ENCODE data around the gene TOMM40. TPM values are rescaled to one million over a fixed set of nuclear protein-coding genes. Genes with fewer than 3 reads are reported as not detected.
"Not testable (repeated sequence)": the region's sequence is repeated elsewhere in the genome, so short reads cannot be mapped to it uniquely, and the experiment has no call there.

The TOMM40 gene
- total and polyA plus RNA-seq, 2 donors, result 17.8 to 39.3 TPM

DNA sequence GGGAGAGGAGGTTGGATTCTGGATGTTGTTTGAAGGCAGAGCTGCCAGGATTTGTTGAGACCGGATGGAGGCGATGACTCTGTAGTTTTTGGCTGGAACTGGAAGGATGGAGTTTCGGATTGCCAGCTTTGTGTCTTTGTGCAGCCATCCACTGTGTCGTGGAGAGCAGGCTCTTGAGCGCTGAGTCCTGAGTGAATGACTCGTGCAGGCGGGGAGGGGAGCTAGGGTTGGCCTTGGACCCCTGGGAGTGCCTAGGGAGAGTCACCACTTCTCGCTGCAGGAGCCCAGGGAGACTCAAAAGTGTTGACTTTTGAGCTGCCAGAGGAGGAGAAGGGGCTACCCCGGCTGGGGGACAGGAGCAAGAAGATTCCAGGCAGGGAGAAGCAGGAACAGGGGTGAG is 3.9 kb downstream of the TOMM40 start:
- no peak for DNase-seq (ENCODE audit: extremely low spot score)
- peaks cover 3% of the 10 kb centered on the region for H3K36me3 ChIP-seq (ENCODE audit: insufficient read depth)
- no peaks in the 10 kb centered on the region for H3K4me1 ChIP-seq (ENCODE audit: insufficient read depth)
- H3K27ac ChIP-seq (ENCODE audit: low read depth), result no peak overlapping the region
- WGBS, result 83% methylated on average over 9 of the region's 9 CpGs
- no peak overlapping the region for H3K4me3 ChIP-seq (ENCODE audit: low read depth, low read length)

DNA sequence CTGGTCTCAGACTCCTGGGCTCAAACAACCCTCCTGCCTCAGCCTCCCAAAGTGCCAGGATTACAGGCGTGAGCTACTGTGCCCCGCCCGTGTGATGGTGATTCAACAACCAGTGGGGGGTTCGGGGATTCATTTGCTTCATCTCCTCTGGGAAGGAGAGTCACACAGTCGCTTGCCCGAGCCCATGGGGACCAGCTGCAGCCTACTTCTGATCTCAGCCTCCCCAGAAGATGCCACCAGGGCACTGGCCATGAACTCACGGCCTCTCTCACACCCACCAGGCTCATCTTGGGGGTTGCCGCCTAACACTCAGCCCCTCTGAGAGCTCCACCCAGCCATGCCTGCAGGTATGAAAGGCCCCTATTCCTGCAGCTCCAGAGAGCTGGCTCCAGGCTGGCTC is 6.8 kb downstream of the TOMM40 start:
- 91% methylated on average over 8 of the region's 8 CpGs for WGBS
- no peak overlapping the region for H3K27ac ChIP-seq (ENCODE audit: low read depth)
- no peak for DNase-seq (ENCODE audit: extremely low spot score)
- H3K4me1 ChIP-seq (ENCODE audit: insufficient read depth), result no peaks in the 10 kb centered on the region
- no peak overlapping the region for H3K4me3 ChIP-seq (ENCODE audit: low read depth, low read length)
- peaks cover 3% of the 10 kb centered on the region for H3K36me3 ChIP-seq (ENCODE audit: insufficient read depth)

- WGBS, result 92% methylated on average over 19 of the region's 19 CpGs
- Histone ChIP-seq H3K27ac (ENCODE audit: low read depth) (no peak overlapping the region), H3K4me3 (ENCODE audit: low read depth, low read length) (no peak overlapping the region), H3K36me3 (ENCODE audit: insufficient read depth) (no peaks in the 10 kb centered on the region), H3K4me1 (ENCODE audit: insufficient read depth) (no peaks in the 10 kb centered on the region)
- DNase-seq (ENCODE audit: extremely low spot score), result no peak
Measured at GRCh38 chr19:44900328-44901244, 9.5 kb downstream of the TOMM40 start.

DNA sequence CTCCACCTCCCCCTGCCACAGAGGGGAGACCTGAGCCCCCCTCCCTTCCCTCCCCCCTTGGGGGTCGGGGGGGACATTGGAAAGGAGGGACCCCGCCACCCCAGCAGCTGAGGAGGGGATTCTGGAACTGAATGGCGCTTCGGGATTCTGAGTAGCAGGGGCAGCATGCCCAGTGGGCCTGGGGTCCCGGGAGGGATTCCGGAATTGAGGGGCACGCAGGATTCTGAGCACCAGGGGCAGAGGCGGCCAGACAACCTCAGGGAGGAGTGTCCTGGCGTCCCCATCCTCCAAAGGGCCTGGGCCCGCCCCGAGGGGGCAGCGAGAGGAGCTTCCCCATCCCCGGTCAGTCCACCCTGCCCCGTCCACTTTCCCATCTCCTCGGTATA is 12.2 kb downstream of the TOMM40 start:
- DNase-seq (ENCODE audit: extremely low spot score), result no peak
- H3K4me1 ChIP-seq (ENCODE audit: insufficient read depth), result no peaks in the 10 kb centered on the region
- no peaks in the 10 kb centered on the region for H3K36me3 ChIP-seq (ENCODE audit: insufficient read depth)
- no peak overlapping the region for H3K4me3 ChIP-seq (ENCODE audit: low read depth, low read length)
- no peak overlapping the region for H3K27ac ChIP-seq (ENCODE audit: low read depth)
- WGBS, result 71% methylated on average over 15 of the region's 15 CpGs

DNA sequence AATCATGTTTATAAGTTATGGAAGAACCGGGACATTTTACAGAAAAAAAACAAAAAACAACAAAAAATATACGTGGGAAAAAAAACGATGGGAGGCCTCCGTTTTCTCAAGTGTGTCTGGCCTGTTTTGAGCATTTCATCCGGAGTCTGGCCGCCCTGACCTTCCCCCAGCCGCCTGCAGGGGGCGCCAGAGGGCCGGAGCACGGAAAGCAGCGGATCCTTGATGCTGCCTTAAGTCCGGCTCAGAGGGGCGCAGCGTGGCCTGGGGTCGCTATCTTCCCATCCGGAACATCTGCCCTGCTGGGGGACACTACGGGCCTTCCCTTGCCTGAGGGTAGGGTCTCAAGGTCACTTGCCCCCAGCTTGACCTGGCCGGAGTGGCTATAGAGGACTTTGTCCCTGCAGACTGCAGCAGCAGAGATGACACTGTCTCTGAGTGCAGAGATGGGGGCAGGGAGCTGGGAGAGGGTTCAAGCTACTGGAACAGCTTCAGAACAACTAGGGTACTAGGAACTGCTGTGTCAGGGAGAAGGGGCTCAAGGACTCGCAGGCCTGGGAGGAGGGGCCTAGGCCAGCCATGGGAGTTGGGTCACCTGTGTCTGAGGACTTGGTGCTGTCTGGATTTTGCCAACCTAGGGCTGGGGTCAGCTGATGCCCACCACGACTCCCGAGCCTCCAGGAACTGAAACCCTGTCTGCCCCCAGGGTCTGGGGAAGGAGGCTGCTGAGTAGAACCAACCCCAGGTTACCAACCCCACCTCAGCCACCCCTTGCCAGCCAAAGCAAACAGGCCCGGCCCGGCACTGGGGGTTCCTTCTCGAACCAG is 12.8 kb downstream of the TOMM40 start:
- H3K27ac ChIP-seq (ENCODE audit: low read depth), result no peak overlapping the region
- no peak for DNase-seq (ENCODE audit: extremely low spot score)
- no peaks in the 10 kb centered on the region for H3K4me1 ChIP-seq (ENCODE audit: insufficient read depth)
- WGBS, result 15% methylated on average over 24 of the region's 24 CpGs
- no peaks in the 10 kb centered on the region for H3K36me3 ChIP-seq (ENCODE audit: insufficient read depth)
- no peak overlapping the region for H3K4me3 ChIP-seq (ENCODE audit: low read depth, low read length)

- no peak for DNase-seq (ENCODE audit: extremely low spot score)
- Histone ChIP-seq H3K36me3 (ENCODE audit: insufficient read depth) (no peaks in the 10 kb centered on the region), H3K27ac (ENCODE audit: low read depth) (no peak overlapping the region), H3K4me3 (ENCODE audit: low read depth, low read length) (no peak overlapping the region), H3K4me1 (ENCODE audit: insufficient read depth) (no peaks in the 10 kb centered on the region)
- WGBS, result 40% methylated on average over 12 of the region's 12 CpGs
Measured at GRCh38 chr19:44904426-44904994, 13.5 kb downstream of the TOMM40 start.

DNA sequence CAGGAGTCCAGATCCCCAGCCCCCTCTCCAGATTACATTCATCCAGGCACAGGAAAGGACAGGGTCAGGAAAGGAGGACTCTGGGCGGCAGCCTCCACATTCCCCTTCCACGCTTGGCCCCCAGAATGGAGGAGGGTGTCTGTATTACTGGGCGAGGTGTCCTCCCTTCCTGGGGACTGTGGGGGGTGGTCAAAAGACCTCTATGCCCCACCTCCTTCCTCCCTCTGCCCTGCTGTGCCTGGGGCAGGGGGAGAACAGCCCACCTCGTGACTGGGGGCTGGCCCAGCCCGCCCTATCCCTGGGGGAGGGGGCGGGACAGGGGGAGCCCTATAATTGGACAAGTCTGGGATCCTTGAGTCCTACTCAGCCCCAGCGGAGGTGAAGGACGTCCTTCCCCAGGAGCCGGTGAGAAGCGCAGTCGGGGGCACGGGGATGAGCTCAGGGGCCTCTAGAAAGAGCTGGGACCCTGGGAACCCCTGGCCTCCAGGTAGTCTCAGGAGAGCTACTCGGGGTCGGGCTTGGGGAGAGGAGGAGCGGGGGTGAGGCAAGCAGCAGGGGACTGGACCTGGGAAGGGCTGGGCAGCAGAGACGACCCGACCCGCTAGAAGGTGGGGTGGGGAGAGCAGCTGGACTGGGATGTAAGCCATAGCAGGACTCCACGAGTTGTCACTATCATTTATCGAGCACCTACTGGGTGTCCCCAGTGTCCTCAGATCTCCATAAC is 14.5 kb downstream of the TOMM40 start, which contains the start of gene APOE:
APOE (plus strand) TSS at position 360 of the 724 bp plus-strand sequence. CDS start 829 bp downstream, outside the sequence.
- under 1% methylated on average over 20 of the region's 20 CpGs for WGBS
- H3K27ac ChIP-seq (ENCODE audit: low read depth), result no peak within 1 kb of the TSS
- H3K4me3 ChIP-seq (ENCODE audit: low read depth, low read length), result no peak within 1 kb of the TSS
- H3K36me3 ChIP-seq (ENCODE audit: insufficient read depth), result no peaks in the 10 kb centered on the region
- DNase-seq (ENCODE audit: extremely low spot score), result no peak
- H3K4me1 ChIP-seq (ENCODE audit: insufficient read depth), result no peaks in the 10 kb centered on the region

GRCh38 chr19:44907613-44908012 is 16.6 kb downstream of the TOMM40 start:
- Histone ChIP-seq H3K36me3 (ENCODE audit: insufficient read depth) (no peaks in the 10 kb centered on the region), H3K4me1 (ENCODE audit: insufficient read depth) (no peaks in the 10 kb centered on the region), H3K27ac (ENCODE audit: low read depth) (no peak overlapping the region), H3K4me3 (ENCODE audit: low read depth, low read length) (no peak overlapping the region)
- 91% methylated on average over 12 of the region's 12 CpGs for WGBS
- DNase-seq (ENCODE audit: extremely low spot score), result no peak

GRCh38 chr19:44908074-44908835 is 17.2 kb downstream of the TOMM40 start:
- DNase-seq (ENCODE audit: extremely low spot score), result no peak
- Histone ChIP-seq H3K27ac (ENCODE audit: low read depth) (no peak overlapping the region), H3K36me3 (ENCODE audit: insufficient read depth) (no peaks in the 10 kb centered on the region), H3K4me3 (ENCODE audit: low read depth, low read length) (no peak overlapping the region), H3K4me1 (ENCODE audit: insufficient read depth) (no peaks in the 10 kb centered on the region)
- 95% methylated on average over 46 of the region's 46 CpGs for WGBS

DNA sequence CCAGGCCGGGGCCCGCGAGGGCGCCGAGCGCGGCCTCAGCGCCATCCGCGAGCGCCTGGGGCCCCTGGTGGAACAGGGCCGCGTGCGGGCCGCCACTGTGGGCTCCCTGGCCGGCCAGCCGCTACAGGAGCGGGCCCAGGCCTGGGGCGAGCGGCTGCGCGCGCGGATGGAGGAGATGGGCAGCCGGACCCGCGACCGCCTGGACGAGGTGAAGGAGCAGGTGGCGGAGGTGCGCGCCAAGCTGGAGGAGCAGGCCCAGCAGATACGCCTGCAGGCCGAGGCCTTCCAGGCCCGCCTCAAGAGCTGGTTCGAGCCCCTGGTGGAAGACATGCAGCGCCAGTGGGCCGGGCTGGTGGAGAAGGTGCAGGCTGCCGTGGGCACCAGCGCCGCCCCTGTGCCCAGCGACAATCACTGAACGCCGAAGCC is 17.8 kb downstream of the TOMM40 start:
- H3K27ac ChIP-seq (ENCODE audit: low read depth), result no peak overlapping the region
- H3K4me1 ChIP-seq (ENCODE audit: insufficient read depth), result no peaks in the 10 kb centered on the region
- no peaks in the 10 kb centered on the region for H3K36me3 ChIP-seq (ENCODE audit: insufficient read depth)
- DNase-seq (ENCODE audit: extremely low spot score), result no peak
- 96% methylated on average over 44 of the region's 44 CpGs for WGBS
- no peak overlapping the region for H3K4me3 ChIP-seq (ENCODE audit: low read depth, low read length)

GRCh38 chr19:44909775-44910174 is 18.7 kb downstream of the TOMM40 start:
- 89% methylated on average over 5 of the region's 5 CpGs for WGBS
- Histone ChIP-seq H3K36me3 (ENCODE audit: insufficient read depth) (no peaks in the 10 kb centered on the region), H3K27ac (ENCODE audit: low read depth) (no peak overlapping the region), H3K4me3 (ENCODE audit: low read depth, low read length) (no peak overlapping the region), H3K4me1 (ENCODE audit: insufficient read depth) (no peaks in the 10 kb centered on the region)
- no peak for DNase-seq (ENCODE audit: extremely low spot score)

GRCh38 chr19:44911896-44912295 is 20.8 kb downstream of the TOMM40 start:
- 93% methylated on average over 6 of the region's 6 CpGs for WGBS
- H3K27ac ChIP-seq (ENCODE audit: low read depth); H3K36me3 ChIP-seq (ENCODE audit: insufficient read depth); H3K4me3 ChIP-seq (ENCODE audit: low read depth, low read length); H3K4me1 ChIP-seq (ENCODE audit: insufficient read depth); DNase-seq (ENCODE audit: extremely low spot score): not testable (repeated sequence)

Data from urinary bladder (tissue), 4 donors.